H54 (cell line): ENCODE measurements around the gene MYO15B.

ENCODE experiments used
- DNase-seq: peaks from one replicate; pipeline ENCODE4 v3.0.0; 2011; ENCODE audit warnings: low spot score, mixed read lengths; ENCODE audit not compliant: insufficient read length
- FAIRE-seq: peaks from 3 replicates; lab custom pipeline; 2011; peaks lifted over from hg19 to GRCh38; lab: Jason Lieb, UNC
- POLR2A ChIP-seq: IDR thresholded peaks from 2 replicates; pipeline ENCODE4 v1.6.1; 2011; ENCODE audit warnings: low read depth, mild to moderate bottlenecking, low read length

The MYO15B gene

GRCh38 chr17:75565618-75566017 lies 22.0 kb upstream of the MYO15B start:
- no peak for FAIRE-seq
- DNase-seq = no peak

GRCh38 chr17:75566416-75566815 lies 21.2 kb upstream of the MYO15B start:
- DNase-seq (no peak), FAIRE-seq (no peak)
- no peak for TF ChIP-seq POLR2A

More at GRCh38 chr17:75565618-75566017, 22.0 kb upstream of the MYO15B start:
- no peak for TF ChIP-seq POLR2A

DNA sequence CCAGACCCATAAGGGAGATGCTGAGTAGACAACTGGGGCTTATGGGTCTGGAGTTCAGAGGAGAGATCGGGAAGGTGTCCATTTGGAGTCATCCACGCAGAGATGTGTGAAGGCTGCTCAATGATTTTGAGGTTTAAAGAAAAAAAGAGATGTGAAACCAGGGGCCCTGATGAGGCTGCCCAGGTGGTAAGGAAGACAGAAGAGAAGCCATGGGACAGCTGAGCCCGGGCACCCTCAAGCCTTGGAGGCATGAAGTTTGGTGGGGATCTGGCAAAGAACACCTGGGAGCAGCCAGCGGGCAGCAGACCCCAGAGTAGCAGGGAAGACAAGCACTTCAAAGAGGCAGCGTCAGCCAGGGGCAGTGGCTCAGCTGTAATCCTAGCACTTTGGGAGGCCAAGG lies 20.8 kb upstream of the MYO15B start:
- TF ChIP-seq POLR2A = no peak
- no peak for FAIRE-seq
- no peak for DNase-seq

DNA sequence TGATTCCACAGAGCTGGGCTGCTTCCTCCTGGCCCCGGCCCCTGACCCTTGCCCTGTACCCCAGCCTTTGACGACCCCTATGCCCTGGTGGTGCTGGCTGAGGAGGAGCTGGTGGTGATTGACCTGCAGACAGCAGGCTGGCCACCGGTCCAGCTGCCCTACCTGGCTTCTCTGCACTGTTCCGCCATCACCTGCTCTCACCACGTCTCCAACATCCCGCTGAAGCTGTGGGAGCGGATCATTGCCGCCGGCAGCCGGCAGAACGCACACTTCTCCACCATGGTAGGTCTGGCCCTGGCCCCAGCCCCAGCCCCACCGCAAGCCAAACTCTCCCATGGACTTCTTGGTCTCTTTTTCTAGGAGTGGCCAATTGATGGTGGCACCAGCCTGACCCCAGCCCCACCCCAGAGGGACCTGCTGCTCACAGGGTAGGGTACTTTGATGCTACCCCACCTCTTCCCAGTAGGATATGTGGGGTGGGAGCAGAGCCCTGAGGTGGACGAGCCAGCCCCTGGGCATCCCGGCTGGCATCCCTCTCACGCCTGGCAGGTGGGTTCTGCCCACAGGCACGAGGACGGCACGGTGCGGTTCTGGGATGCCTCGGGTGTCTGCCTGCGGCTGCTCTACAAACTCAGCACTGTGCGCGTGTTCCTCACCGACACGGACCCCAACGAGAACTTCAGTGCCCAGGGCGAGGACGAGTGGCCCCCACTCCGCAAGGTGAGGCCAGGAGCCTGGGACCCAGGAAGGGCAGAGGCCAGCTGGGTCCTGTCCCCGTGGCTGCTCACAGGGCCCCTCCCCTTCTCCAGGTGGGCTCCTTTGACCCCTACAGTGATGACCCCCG lies 19.0 kb upstream of the MYO15B start:
- FAIRE-seq (no peak), DNase-seq (no peak)
- TF ChIP-seq POLR2A = no peak

DNA sequence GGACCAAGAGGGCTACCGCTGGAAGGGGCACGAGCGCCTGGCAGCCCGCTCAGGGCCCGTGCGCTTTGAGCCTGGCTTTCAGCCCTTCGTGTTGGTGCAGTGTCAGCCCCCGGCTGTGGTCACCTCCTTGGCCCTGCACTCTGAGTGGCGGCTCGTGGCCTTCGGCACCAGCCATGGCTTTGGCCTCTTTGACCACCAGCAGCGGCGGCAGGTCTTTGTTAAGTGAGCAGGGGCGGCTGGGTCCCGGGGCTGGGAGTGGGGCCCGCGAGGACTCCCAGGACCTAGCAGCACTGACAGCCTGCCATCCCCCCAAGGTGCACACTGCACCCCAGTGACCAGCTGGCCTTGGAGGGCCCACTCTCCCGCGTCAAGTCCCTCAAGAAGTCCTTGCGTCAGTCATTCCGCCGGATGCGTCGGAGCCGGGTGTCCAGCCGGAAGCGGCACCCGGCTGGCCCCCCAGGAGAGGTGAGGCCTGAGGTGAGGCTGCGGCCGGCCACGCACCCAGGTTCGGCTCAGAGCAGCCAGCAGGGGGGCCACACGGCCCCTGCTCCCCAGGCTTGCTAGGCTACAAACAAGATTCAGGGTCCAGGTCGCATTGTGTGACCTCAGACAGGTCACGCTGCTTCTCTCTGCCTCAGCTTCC lies 17.4 kb upstream of the MYO15B start:
- DNase-seq (no peak), FAIRE-seq (no peak)
- no peak for TF ChIP-seq POLR2A

DNA sequence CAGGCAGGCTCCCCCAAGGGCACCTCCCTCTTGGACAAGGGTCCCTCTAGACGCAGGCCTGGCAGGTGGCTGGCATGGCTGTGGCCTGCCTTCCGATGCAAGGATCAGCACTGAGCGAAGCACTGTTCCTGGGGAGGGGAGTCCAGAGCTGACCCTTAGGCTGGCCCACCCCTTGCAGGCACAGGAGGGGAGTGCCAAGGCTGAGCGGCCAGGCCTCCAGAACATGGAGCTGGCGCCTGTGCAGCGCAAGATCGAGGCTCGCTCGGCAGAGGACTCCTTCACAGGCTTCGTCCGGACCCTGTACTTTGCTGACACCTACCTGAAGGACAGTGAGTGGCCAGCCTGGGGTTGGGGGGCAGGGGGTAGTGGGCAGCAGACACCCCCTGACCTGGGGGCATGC lies 16.8 kb upstream of the MYO15B start:
- TF ChIP-seq POLR2A = no peak
- DNase-seq (no peak), FAIRE-seq (no peak)

DNA sequence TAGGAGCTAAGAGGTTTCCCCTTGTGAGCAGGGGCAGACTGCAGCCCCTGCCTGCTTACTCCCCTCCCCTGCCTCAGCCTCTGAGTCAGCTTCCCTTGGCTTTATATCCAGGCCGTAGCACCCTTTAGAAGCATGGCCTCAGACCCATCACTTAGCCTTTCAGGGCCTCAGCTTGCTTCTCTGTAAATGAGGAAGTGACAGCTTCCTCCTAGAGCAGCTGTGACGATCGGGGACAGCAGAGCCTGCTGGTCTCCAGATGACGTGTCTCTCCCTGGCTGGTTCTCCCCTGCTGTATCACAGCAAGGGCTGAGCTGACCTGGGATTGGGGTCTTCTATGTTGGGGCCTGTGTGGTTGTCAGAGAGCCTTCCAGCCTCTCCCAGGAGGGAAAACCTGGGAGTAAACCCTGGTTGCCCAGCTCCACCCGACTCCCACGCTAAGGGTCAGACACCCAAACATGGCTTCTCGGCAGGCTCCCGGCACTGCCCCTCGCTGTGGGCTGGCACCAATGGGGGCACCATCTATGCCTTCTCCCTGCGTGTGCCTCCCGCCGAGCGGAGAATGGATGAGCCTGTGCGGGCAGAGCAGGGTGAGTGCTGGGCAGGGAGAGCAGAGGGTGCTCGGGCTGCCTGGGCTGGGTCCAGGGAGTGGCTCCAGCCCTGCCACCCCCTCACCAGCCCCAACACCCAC lies 16.3 kb upstream of the MYO15B start:
- TF ChIP-seq POLR2A = no peak
- DNase-seq (no peak), FAIRE-seq (no peak)

- TF ChIP-seq POLR2A = no peak
- FAIRE-seq = no peak
- DNase-seq = no peak
Measured at GRCh38 chr17:75571885-75572215, 15.8 kb upstream of the MYO15B start.

DNA sequence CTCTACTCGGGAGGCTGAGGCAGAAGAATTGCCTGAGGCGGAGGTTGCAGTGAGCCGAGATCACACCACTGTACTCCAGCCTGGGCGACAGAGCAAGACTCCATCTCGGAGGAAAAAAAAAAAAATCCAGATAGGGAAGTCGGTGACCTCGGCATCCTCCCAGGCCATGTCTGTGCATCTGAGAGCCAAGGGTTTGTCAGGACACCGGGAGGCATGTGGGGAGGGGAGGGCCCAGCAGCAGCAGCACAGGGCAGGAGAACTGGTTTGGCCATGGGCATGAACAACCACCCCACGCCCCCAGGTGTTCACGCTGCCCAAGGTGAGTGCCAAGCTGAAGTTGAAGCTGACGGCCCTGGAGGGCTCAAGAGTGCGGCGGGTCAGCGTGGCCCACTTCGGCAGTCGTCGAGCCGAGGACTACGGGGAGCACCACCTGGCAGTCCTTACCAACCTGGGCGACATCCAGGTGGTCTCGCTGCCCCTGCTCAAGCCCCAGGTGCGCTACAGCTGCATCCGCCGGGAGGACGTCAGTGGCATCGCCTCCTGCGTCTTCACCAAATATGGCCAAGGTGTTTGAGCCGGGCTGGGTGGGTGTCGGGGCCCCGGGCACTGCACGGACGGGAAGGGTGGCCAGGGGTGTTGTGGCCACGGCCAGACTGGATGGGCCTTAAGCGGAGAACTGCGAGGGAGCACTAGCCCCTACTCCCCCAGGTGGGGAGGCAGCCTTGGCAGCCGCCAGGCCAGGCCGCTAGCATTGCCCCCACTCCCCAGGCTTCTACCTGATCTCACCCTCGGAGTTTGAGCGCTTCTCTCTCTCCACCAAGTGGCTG lies 14.7 kb upstream of the MYO15B start:
- TF ChIP-seq POLR2A = no peak
- FAIRE-seq (no peak), DNase-seq (no peak)

- no peak for DNase-seq
- no peak for FAIRE-seq
- TF ChIP-seq POLR2A = no peak
Measured at GRCh38 chr17:75573540-75573957, 14.1 kb upstream of the MYO15B start.

DNA sequence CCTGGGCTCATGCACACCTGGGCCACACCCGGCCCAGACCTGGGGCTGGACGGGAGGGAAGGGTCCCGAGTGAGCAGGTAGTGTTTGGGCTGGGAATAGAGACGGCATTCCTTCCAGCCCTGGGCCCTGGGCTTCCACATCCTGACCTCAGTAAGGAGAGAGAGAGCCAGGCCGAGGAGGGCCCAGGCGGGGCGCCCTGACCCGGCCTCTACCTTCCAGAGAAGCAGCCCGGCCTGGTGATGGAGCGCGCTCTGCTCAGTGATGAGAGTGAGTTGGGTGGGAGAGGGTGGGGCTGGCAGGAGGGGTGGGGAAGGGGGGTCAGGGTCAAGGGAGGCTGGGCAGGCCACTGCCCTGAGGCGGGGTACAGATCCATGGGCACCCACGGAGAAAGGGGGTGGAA lies 13.6 kb upstream of the MYO15B start:
- no peak for TF ChIP-seq POLR2A
- no peak for DNase-seq
- FAIRE-seq = no peak

DNA sequence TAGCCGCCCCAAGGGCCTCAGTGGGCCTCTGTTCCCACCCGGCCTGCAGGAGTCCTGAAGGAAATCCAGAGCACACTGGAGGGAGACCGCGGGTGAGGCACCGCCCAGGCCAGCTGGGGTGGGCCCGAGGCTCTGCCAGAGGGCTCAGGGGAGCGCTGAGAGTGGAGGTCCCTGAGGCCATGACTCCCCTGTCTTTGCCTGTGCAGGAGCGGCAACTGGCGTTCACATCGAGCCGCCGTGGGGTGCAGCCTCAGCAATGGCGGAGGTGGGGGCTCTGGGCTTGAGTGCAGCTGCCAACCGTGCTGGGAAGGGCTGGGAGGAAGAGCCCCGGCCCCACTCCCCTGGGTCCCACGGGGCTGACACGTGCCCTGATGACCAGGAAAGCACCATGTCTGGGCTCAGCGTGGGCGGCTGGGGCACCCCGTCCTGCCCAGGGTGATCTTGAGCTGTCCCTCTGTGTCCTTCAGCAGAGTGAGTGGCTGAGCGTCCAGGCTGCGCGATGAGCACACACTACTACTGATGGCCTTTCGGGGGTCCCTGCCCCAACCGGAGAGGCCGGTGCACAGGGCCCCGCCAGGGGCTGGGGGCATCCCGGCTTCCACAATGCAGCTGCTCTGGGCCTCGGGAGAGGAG lies 13.1 kb upstream of the MYO15B start:
- DNase-seq = no peak
- FAIRE-seq = no peak
- TF ChIP-seq POLR2A = no peak

GRCh38 chr17:75575197-75575596 lies 12.4 kb upstream of the MYO15B start:
- no peak for DNase-seq
- no peak for FAIRE-seq
- TF ChIP-seq POLR2A = no peak
